Panc1 (cell line): ENCODE measurements around the gene P3H3. TPM values are rescaled to one million over a fixed set of nuclear protein-coding genes. Genes with fewer than 3 reads are reported as not detected.

Experiments
- ATAC-seq: fragments of 200-7000 bp; cut with Tn5 transposase; 2 replicates; pipeline ENCODE4 v1.9.1; 2020; ENCODE audit warnings: mild to moderate bottlenecking, moderate library complexity
- BruUV-seq: library from RNA; stranded (reverse); fragments of 400-500 nt; replicated peaks from 2 replicates; lab custom pipeline; 2021; lab: Mats Ljungman, UMichigan
- CTCF ChIA-PET: fragments of 300-600 bp; sonication (Branson Sonifier 250); formaldehyde crosslinking; loops from one replicate; lab custom pipeline; 2022; ENCODE audit warnings: antibody characterized with exemption; lab: Charles Lee
- POLR2A ChIA-PET: fragments of 300-600 bp; sonication (Branson Sonifier 250); formaldehyde crosslinking; loops from one replicate; lab custom pipeline; 2022; ENCODE audit warnings: antibody characterized with exemption; lab: Charles Lee
- DNase-seq: peaks from one replicate; pipeline ENCODE4 v3.0.0-alpha.2; 2010; ENCODE audit warnings: low read depth, low spot score
- H3K27ac ChIP-seq: 2 replicates; pipeline ENCODE4 v1.5.1; 2011; ENCODE audit warnings: mild to moderate bottlenecking, low read length, inconsistent platforms
- H3K27me3 ChIP-seq: fragments of 200-500 bp; sonication (Bioruptor generic); 2 replicates; pipeline ENCODE4 v1.6.0; 2014; ENCODE audit warnings: low read length, inconsistent platforms; ENCODE audit not compliant: control insufficient read depth, insufficient read depth
- H3K36me3 ChIP-seq: fragments of 200-500 bp; sonication (Bioruptor generic); 2 replicates; pipeline ENCODE4 v1.5.1; 2014; ENCODE audit warnings: inconsistent platforms, mild to moderate bottlenecking, low read length, moderate library complexity; ENCODE audit not compliant: control insufficient read depth, insufficient read depth
- H3K4me1 ChIP-seq: 2 replicates; pipeline ENCODE4 v1.5.1; 2011; ENCODE audit warnings: inconsistent platforms, mild to moderate bottlenecking, low read length, moderate library complexity; ENCODE audit not compliant: control insufficient read depth, insufficient read depth
- H3K4me3 ChIP-seq, 2 experiments: 2 replicates each; pipeline ENCODE4 v1.5.1; 2011 to 2012; ENCODE audit warnings: low read depth in 2 of 2, low read length in 2 of 2, mild to moderate bottlenecking in 2 of 2, inconsistent platforms in 1 of 2, moderate library complexity in 1 of 2
- H3K9me3 ChIP-seq: fragments of 200-500 bp; sonication (Bioruptor generic); 2 replicates; pipeline ENCODE4 v1.5.1; 2014; ENCODE audit warnings: low read depth, mild to moderate bottlenecking, inconsistent platforms, low read length, moderate library complexity; ENCODE audit not compliant: control insufficient read depth, insufficient read depth
- CTCF ChIP-seq: fragments of 450-650 bp; IDR thresholded peaks from 2 replicates; pipeline ENCODE4 v1.5.1; 2017; ENCODE audit warnings: mild to moderate bottlenecking
- POLR2AphosphoS5 ChIP-seq: IDR thresholded peaks from 2 replicates; pipeline ENCODE4 v1.6.1; 2012; ENCODE audit warnings: mild to moderate bottlenecking, low read depth, low read length, moderate library complexity
- SIN3A ChIP-seq: IDR thresholded peaks from 2 replicates; pipeline ENCODE4 v1.6.1; 2012; ENCODE audit warnings: low read depth, mild to moderate bottlenecking, low read length, moderate library complexity, borderline replicate concordance; ENCODE audit not compliant: insufficient read depth
- TCF7L2 ChIP-seq: IDR thresholded peaks from 2 replicates; pipeline ENCODE4 v1.6.1; 2011; ENCODE audit warnings: mild to moderate bottlenecking, low read depth, low read length, inconsistent platforms
- in situ Hi-C: cut with HindIII; loops from 2 replicates; pipeline ENCODE4 v1.10.0; 2016; ENCODE audit warnings: low sequenced_read_pairs, low pct_unique_long_range_greater_than_20kb
- intact Hi-C: fragments of 100-400 bp; cut with micrococcal nuclease; formaldehyde crosslinking; loops from one replicate; pipeline ENCODE4 v1.10.0; 2022; ENCODE audit not compliant: unreplicated experiment
- total RNA-seq: library from RNA; stranded (reverse); gene quantifications from one replicate; pipeline ENCODE4 v1.2.1, GENCODE V29; 2021; ENCODE audit not compliant: unreplicated experiment
- TF ChIP-seq, protein P1 (sequence below), 2 experiments: IDR thresholded peaks; 2 replicates each; pipeline ENCODE4 v1.6.1; 2011 to 2012; ENCODE audit warnings: low read depth in 2 of 2, control low read depth in 1 of 2, low read length in 1 of 2, mild to moderate bottlenecking in 1 of 2, moderate library complexity in 1 of 2; ENCODE audit not compliant: insufficient read depth in 1 of 2

Gene P3H3
- total RNA-seq, 1 experiment from 2014 or later: 11.0 TPM

GRCh38 chr12:6819106-6820030 lies 8.8 kb upstream of the P3H3 start:
- CTCF ChIA-PET: no interaction called here
- no peak overlapping the region for H3K27ac ChIP-seq
- BruUV-seq: no TSS peak
- intact Hi-C loops: no loop called here
- no peak overlapping the region for H3K4me3 ChIP-seq
- H3K9me3 ChIP-seq: no peaks in the 10 kb centered on the region
- no peaks in the 10 kb centered on the region for H3K27me3 ChIP-seq
- H3K36me3 ChIP-seq: no peaks in the 10 kb centered on the region
- DNase-seq: no peak
- TF ChIP-seq TCF7L2 (no peak), POLR2AphosphoS5 (no peak), CTCF (no peak), SIN3A (no peak)
- TF ChIP-seq, protein P1, sequence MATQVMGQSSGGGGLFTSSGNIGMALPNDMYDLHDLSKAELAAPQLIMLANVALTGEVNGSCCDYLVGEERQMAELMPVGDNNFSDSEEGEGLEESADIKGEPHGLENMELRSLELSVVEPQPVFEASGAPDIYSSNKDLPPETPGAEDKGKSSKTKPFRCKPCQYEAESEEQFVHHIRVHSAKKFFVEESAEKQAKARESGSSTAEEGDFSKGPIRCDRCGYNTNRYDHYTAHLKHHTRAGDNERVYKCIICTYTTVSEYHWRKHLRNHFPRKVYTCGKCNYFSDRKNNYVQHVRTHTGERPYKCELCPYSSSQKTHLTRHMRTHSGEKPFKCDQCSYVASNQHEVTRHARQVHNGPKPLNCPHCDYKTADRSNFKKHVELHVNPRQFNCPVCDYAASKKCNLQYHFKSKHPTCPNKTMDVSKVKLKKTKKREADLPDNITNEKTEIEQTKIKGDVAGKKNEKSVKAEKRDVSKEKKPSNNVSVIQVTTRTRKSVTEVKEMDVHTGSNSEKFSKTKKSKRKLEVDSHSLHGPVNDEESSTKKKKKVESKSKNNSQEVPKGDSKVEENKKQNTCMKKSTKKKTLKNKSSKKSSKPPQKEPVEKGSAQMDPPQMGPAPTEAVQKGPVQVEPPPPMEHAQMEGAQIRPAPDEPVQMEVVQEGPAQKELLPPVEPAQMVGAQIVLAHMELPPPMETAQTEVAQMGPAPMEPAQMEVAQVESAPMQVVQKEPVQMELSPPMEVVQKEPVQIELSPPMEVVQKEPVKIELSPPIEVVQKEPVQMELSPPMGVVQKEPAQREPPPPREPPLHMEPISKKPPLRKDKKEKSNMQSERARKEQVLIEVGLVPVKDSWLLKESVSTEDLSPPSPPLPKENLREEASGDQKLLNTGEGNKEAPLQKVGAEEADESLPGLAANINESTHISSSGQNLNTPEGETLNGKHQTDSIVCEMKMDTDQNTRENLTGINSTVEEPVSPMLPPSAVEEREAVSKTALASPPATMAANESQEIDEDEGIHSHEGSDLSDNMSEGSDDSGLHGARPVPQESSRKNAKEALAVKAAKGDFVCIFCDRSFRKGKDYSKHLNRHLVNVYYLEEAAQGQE (IDR thresholded peaks at IDR 0.05; ENCODE audit: insufficient read depth in 1 of 2, low read depth in 2 of 2, low read length in 1 of 2): no peak
- POLR2A ChIA-PET: no interaction called here
- ATAC-seq: no peak; the same call in 1 of the 2 replicates
- no peaks in the 10 kb centered on the region for H3K4me1 ChIP-seq
- in situ Hi-C loops: no loop called here

- H3K4me1 ChIP-seq: 0 out of 2 replicates have a peak, but pooled peaks cover 4% of the 10 kb centered on the region
- TF ChIP-seq CTCF: no peak
- TF ChIP-seq TCF7L2: no peak
- no peak for TF ChIP-seq POLR2AphosphoS5
- TF ChIP-seq SIN3A: no peak
- TF ChIP-seq, protein P1 (IDR thresholded peaks at IDR 0.05; ENCODE audit: insufficient read depth in 1 of 2, low read depth in 2 of 2, low read length in 1 of 2): no peak
- DNase-seq: no peak
- no peaks in the 10 kb centered on the region for H3K27me3 ChIP-seq
- H3K27ac ChIP-seq: no peak overlapping the region
- BruUV-seq: no TSS peak
- ChIA-PET CTCF (no interaction called here), POLR2A (no interaction called here)
- no peaks in the 10 kb centered on the region for H3K9me3 ChIP-seq
- H3K36me3 ChIP-seq: no peaks in the 10 kb centered on the region
- no peak for ATAC-seq
- no peak overlapping the region for H3K4me3 ChIP-seq
- intact Hi-C loops: no loop called here
- in situ Hi-C loops: no loop called here
Measured at GRCh38 chr12:6820166-6820565, 8.0 kb upstream of the P3H3 start.
